GM21825 (cell line): Measurements from ENCODE around the gene GRM1.

Source experiments
- ATAC-seq: cut with Tn5 transposase; IDR thresholded peaks from one replicate; pipeline ENCODE4 v1.9.1; 2021; ENCODE audit warnings: mild to moderate bottlenecking, moderate library complexity; ENCODE audit not compliant: unreplicated experiment

GRM1 gene

DNA sequence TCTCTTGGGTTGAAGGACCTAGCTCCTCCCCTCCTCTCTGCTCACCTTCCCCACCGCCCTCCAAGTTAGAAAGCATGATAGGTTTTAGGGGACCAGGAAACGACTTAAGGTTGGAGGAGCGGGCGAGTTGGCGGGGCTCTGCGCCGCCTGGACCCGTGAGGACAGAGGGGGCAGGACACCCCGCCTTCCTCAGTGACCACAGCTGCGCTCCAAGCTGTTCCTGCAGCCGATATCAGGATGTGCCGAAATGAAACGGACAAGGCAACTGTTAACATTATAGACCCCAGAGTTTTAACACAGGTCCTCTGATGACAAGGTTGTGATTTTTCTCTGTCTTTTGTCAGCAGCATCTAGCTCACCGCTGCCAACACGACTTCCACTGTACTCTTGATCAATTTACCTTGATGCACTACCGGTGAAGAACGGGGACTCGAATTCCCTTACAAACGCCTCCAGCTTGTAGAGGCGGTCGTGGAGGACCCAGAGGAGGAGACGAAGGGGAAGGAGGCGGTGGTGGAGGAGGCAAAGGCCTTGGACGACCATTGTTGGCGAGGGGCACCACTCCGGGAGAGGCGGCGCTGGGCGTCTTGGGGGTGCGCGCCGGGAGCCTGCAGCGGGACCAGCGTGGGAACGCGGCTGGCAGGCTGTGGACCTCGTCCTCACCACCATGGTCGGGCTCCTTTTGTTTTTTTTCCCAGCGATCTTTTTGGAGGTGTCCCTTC, at the start of gene GRM1:
Gene GRM1 (plus strand): TSS at position 212 of the 722 bp plus-strand sequence. CDS start 456 bp downstream, at position 668.
- no peak for ATAC-seq

- no peak for ATAC-seq
Observed at GRCh38 chr6:146009338-146009737, 19.5 kb upstream of the GRM1 start.

DNA sequence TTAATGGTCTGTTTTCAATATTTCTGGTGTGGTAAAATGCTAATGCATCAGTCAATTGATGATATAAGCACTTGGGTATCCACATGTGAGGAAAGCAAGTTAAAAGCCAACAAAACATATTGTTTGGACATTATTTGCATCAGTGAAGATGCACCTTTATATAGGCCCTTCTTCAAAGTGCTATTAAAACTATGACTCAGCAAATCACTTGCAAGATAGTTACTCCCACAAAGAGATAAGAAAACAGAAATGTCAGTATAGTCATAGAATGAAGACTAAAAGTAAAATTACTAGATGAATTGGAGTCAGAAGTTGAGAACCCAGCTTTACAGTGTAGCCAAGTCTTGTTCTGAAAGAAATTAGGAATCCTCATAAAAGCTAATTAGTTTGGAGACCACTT, 14.6 kb upstream of the GRM1 start:
- no peak for ATAC-seq

DNA sequence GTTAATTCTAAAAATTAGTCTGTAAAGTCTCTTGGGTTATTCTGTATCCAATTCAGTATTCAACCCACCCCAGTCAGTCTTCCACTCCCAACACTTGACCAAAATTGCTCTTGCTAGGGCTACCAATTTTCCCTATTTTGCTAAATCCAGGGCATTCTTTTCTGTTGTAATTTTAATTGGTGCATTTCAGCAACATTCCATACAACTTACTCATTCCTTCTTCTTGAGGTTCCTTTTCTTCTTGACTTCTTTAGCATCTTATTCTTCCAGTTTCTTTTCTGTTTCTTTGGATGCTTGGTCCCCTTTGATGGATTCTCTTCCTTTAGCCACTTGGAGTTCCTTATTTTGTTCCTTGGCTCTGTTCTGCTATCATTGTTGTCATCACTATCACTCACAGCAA, 11.2 kb upstream of the GRM1 start:
- ATAC-seq, result no peak

DNA sequence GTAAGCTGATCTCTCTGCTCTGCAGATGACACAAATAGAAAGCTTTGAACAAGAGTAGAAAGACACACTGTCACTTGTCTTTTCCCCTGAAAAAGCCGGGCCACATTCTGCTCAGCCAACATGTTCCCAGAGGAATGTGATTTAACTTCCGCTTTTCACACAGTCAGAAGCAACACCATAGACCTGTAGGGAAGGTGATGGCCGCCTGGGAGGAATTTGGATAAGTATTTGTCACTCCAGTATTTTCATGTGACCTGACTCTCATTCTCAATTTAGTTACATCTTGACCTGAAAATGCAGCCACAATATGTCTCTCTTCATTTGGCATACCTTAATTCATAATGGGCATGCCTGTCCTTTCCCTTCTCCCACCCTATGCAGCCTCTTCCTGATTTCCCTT, 2.0 kb upstream of the GRM1 start:
- no peak for ATAC-seq

DNA sequence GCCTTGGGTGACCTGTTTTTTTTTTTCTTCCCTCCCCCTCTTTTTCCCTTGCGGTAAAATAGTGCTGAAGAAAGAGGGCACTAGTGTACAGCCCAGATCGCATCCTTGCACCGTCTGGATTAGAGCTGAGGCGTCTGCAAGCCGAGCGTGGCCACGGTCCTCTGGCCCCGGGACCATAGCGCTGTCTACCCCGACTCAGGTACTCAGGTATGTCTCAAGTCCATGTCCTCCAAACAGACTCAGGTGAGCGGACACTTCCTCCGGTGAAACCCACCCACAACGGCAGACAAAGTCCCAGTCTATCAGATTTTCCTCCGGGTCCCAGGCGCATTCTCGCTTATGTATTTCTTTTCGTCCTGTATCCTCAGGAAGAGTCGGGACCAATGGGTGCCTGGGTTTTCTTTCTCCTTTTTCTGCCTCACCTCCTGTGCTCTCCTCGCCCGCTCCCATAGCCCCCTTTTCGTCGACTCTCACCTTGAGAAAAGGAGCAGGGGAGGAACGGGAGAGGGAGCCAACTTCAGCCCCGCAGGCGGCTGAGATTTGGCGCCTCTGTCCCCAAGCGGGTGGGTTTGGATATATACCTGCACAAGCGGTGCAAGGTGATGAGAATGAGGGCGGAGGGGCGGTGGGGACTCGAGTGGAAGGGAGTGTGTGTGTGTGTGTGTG, 1.1 kb upstream of the GRM1 start:
- no peak for ATAC-seq

- ATAC-seq, result peak; percentile 62
Observed at GRCh38 chr6:146028252-146028795, 538 bp upstream of the GRM1 start.

DNA sequence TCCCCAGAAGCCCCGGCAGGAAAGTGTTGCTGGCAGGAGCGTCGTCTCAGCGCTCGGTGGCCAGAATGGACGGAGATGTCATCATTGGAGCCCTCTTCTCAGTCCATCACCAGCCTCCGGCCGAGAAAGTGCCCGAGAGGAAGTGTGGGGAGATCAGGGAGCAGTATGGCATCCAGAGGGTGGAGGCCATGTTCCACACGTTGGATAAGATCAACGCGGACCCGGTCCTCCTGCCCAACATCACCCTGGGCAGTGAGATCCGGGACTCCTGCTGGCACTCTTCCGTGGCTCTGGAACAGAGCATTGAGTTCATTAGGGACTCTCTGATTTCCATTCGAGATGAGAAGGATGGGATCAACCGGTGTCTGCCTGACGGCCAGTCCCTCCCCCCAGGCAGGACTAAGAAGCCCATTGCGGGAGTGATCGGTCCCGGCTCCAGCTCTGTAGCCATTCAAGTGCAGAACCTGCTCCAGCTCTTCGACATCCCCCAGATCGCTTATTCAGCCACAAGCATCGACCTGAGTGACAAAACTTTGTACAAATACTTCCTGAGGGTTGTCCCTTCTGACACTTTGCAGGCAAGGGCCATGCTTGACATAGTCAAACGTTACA, 817 bp downstream of the GRM1 start:
- no peak for ATAC-seq

DNA sequence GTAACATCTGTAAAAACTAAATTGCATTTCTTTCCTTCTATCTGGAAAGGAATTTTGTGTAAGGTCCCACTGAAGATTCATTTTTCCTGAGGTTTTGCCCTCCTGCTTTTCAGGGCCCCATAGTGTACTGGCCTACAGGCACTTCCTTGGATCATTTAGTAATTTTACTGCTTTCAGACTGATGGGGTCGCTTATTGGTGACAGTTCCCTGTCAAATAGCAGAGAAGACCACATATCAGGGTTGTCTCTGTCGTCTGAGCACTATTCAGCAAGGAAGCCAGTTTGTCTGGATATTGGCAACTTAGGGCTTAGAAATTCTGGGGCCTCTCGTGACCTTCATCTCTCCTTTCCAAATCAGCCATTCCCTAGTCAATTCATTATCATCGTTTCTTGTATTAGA, 3.5 kb downstream of the GRM1 start:
- no peak for ATAC-seq

- ATAC-seq, result no peak
Observed at GRCh38 chr6:146040360-146040759, 11.5 kb downstream of the GRM1 start.

DNA sequence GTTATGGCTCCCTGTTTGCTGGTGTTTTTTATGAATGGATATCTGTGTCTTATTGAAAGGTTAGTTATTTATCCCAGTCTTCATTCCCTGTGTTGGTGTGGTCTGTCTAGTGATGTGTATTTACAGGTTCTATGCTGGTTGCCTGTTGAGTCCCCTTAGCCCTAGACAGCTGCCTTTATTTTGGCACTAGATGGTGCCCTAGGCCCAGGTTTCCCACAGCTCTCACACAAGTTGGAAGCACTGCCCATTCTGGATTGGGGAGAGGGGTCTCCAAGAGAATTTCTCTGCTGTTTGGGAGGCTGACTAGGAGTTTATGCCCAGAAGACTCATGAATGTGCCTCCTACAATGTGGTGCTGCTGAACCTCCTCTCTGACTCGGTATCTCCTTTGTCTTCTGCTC, 12.4 kb downstream of the GRM1 start:
- no peak for ATAC-seq

DNA sequence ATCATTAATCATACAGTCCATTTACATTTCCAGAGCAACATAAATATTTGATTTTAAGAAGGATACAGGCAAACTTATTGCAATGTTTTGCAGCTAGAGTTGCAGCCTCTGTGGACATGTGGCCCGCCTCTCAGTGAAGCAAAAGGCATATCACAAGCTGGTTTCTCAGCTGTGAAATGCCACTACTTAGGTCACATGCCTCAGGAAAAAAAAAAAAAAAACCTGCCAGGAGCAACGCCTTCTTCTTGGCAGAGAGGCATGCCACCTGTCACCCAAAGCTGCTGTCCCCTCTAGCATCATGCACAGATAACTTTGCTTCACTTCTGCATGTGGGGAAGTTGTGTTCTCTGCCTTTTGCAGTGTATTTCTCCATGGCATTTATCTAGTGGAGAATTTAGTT, 18.5 kb downstream of the GRM1 start:
- no peak for ATAC-seq

GRCh38 chr6:146050168-146050567, 21.3 kb downstream of the GRM1 start:
- ATAC-seq, result no peak

- no peak for ATAC-seq
Observed at GRCh38 chr6:146056506-146056905, 27.6 kb downstream of the GRM1 start.

DNA sequence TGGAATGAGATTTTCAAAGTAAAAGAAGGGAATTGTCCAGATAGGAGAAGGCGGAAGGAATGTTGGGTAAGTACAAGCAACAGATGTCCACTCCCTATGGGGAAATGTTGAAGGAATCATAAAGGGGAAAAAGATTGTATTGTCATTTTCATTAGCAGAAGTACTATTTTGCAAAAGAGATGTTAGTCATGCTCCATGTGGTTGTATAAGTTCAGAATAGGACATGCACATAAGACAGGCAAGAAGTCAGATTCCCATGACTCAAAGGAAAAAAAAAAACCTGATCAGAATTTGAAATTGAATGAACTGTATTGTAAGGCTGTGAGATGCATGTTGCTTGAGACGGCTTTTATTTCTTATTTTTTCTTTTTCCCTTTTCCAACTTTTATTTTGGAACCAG, 36.8 kb downstream of the GRM1 start:
- no peak for ATAC-seq

DNA sequence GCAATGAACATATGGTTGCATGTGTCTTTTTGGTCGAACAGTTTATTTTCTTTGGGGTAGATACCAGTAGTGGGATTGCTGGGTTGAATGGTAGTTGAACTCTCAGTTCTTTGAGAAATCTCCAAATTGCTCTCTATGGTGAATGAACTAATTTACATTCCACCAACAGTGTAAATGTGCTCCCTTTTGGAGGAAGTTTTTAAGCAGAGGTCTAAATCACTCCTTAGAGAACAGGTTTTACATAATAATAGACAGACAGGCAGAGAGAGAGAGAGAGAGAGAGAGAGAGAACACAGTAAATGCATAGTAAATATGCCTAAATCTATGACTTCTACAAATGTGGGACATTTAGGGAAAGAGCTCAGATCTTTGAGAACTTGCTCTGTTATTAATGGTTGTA, 37.6 kb downstream of the GRM1 start:
- ATAC-seq, result no peak

DNA sequence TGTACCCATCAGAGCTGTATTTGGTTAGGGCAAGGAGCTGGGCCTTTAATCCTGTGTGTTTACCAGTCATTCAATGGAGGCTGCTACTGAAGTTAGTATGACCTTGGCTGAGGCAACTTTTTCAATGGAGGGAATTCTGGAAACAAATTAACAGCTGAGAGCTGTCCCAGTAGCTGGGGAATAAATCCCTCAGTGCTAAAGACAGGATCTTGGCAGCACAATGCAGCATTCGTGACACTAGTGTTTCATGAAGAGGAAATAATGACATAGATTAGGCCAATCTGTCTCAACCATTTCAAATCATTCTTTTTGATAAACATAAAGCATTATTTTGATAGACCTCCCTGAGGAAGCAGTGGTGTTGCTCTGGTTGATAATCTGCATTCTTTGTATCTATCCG, 42.9 kb downstream of the GRM1 start:
- no peak for ATAC-seq

DNA sequence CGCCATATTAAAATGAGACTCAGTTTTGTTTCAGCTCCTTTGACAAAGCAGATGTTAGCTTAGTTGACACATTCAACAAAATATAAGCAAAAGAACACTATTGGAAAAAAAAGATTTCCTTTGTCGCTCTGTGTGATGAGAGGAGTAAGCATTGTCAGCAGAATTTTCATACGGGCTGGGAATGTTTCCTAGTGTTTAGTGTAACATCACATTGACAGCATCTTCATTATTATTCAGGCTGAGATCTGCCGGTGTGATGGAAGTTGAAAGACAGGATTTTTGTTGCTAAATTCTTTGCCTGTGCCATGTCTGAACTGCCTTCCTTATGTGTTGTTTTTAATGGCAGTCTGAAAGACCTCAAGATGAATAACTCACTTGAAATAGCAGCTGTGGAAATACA, 49.1 kb downstream of the GRM1 start:
- no peak for ATAC-seq

DNA sequence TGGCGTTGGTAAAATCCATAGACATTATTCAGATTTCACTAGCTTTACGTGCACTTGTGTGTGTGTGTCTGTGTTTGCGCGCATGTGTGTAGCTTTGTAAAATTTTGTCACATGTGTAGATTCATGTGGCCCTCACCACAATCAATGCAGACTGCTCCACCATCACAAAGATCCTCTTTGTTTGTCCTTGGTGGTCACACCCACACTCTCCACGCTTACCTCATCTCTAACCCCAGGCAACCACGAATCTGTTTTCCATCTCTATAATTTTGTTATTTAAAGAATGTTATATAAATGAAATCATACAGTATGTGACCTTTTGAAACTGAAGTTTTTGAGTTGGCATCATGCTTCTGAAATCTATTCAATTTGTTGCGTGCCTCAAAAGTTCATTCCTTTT, 58.5 kb downstream of the GRM1 start:
- ATAC-seq, result no peak

DNA sequence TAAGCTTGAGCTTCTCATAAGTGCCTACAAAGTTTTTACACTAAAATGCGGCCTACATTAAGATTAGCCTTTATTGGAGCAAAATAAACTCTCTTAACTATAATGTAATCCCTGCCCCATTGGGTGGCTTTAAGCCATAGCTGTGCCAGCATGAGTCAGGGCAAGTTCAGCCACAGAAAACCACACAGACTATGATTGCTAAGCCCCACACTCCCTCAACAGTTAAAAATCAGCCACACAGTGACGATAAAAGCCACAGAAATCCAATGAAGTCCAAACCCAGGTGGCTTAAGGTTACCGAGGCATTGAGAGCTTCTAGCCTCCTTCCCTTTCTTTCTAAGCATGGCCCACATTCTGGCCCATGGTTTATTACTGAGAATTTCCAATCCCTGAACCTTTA, 61.6 kb downstream of the GRM1 start:
- no peak for ATAC-seq

DNA sequence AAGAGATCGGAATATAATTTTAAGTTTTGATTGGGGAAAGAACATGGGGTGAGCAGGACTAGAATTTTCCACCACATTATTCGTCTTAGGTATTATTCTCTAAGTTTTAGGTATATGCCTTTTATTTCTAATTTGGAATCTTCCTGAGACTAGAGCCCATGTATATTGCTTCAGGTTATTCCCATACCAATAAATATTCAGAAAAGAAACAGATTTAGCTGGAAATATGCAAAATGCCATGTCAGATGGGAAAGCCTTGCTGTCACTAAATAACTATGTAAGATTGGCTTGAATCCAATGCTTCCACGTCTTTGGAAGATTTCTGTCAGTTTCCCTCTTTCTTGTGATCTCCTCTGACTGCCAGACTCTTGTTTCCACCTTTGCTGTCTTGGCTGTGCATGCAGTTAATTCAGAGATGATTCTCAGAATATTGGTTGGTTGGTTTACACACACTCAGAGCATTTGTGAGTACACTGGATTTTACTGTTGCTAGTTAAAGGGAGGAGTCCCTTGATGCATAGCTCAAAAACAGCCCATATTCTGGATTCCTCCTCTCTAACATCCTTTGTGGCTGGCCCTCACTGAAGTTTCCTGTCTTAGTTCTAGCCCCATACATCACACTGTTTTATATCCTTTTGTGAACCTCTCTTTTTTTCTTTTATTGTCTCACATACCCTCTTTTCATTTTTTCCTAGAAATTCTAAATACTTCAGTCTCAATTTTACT, 64.3 kb downstream of the GRM1 start:
- no peak for ATAC-seq
